HG02852 (cell line): Measurements from ENCODE around the gene PHYH.
A peak's percentile ranks its signal among the peaks of the same experiment; 100 is the strongest.
"Not testable (repeated sequence)": the region's sequence is repeated elsewhere in the genome, so short reads cannot be mapped to it uniquely, and the experiment has no call there.

Experiments
- ATAC-seq: cut with Tn5 transposase; IDR thresholded peaks from one replicate; pipeline ENCODE4 v1.9.1; 2021; ENCODE audit warnings: mild to moderate bottlenecking, moderate library complexity; ENCODE audit not compliant: unreplicated experiment

The PHYH gene

DNA sequence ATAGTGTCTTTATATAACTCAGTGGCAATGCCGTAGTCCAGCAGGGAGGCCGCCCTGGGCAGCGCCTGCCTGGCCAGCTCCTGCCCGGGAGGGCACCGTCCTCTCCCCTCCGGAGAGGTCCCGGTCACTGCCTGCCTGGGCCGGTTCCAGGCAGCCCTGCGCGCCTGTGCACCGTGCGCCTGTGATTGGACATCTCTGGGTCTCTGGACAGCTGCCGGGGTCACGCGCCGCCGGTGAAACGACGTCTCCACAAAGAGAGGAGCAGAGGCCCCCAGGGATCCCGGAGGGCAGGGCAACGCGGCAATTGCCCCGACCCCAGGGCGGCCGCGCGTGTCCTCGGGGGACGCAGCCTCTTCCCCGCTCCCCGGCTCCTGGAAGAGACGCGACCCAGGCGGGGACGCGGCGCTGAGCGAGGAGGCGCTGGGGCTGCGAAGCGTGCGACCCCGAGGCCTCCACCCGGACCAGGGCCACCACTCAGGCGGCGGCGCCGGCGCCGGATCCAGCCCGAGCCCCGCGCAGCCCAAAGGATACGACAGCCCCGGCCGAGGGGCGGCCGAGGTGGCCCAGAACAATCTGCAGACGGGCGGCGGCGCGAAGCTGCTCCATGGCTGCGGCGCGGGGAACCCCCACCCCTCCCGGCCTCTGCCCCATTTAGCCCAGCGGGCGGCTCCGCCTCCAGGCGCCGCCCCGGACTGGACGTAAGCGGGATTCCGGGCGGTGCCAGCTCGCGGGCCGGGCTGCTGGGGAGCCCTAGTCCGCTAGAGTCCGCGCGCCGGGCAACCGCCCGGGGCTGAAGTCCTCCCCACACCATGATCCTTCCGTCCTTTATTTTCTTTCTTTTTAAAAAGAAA is at the start of gene PHYH:
Gene PHYH (minus strand): TSS at position 628 of the 851 bp plus-strand sequence. CDS start 22 bp downstream, at position 606.
- ATAC-seq, result peak; percentile 67

DNA sequence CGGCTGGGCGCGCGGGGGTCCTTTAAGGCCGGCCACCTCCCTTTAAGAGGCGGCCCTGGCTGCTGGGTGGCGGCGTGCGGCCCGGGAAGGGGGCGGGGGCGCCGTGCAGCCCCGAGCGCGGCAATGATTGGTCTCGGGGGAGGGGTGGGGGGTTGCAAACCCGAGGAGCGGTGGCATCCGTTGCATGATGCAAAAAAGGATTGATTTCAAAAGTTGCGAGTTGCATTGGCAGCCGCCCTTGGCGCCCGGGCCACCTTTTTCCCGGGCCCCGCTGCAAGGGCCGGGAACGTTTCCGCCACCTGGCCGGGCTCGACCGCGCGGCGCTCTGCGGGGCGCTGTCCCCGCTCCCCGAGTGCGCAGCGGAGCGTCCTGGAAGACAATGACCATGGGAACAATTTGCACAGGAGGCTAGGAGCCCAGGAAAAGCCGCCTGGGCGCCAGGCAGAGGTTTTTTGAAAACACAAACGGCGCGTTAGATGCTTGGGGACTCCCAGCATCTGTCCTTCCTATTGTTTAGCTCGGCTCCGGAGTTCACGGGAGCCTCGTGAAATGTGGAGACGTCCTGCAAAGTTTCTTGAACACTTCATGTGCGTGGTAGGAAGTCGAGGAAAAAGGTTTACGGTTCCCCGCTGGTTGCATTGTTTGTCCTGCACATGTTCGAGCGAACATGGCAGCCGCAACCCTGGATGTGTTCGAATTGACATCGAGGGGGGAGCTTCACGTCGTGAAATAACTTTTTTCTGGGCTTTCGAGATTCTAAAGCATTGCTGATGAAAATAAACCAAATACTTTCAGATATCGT is 48.6 kb upstream of the PHYH start, which contains the start of gene SEPHS1:
Gene SEPHS1 (minus strand): TSS at position 78 of the 802 bp plus-strand sequence. CDS start 3,343 bp downstream, outside the sequence.
- peak; percentile 57 for ATAC-seq

DNA sequence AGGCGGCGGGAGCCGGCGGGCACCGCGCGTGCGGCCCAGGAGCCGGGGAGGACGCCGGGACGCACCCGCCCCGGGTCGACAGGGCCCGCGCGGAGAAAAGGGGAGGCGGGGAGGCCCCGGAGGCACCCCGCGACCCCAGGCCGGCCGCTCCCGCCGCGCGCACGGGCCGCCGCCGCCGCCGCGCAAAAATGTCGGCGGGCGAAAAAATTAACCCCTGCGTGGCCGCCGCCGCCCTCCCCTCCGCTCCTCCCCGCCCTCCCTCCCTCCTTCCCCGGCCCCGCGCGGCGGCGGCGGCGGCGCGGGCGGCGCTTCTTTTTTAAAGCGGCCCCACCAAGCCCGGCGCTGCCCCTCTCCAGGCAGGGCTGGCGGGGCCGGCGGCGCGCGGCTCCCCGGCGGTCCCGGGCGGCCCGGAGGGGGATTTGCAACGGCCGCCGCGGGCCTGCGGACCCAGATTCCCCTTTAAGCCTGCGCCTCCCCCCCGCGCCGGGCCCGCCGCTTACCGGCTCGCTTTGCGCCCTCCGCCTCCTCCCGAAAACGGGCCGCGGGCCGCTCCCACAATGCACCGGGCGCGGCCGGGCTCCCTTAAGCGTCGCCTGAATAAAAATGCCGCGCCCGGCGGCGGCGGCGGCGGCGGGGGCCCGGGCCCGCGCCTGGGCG is 47.8 kb upstream of the PHYH start:
- peak; percentile 49 for ATAC-seq

DNA sequence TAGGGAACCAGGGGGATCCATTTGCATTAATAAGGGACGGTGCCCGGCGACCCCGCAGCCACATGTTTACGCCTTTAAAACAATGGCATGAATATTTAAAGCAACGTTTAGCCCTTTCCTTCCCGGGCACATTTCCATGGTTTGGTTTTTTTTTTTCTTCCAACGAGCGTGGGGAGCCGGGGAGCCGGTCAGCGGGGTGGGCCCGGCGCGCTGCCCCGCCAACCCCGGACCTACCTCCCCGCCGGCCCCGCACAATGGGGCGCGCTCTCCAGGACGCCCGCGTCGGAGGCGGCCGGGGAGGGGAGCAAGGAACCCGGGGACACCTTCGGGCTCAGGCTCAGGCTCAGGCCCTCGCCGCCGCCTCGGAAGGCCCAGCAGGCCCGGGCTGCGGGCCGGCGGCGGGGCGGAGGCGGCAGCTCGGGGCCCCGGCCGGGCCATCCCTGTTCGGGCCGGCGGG is 47.2 kb upstream of the PHYH start:
- ATAC-seq, result peak; percentile 19

DNA sequence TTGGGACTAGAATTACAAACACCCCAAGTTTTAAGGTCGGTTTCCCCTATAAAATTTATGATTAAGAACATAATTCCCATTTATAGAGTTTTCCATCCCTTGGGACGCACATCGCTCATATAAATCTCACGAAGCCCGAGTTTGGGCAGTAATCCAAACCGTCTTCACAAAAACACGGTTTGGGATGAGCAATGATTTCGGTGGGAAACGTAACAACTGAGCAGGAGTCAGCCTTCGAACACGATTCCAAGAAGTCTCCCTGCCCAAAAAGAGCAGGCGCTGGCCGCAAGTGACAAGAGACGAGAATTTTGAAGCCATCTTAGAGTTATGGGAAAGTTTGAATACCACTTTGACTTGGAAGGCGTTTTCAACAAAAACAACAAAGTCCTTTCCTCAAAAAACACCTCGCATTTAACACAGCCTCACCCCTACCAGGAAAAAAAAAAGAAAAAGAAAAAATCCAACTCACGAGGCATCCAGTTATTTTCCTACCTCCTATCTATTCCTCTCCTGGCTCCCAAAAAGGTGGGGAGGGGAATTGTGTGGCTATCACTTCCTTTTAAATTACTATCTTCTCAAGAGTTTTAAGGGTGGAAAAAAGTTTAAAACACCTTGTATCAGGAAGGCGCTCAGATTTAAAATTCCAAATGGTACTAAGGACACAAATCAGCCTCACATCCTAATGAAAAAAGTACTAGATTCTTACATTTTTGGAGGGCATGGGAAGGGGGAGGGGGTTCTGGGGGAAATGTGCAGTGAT is 46.6 kb upstream of the PHYH start:
- no peak for ATAC-seq

DNA sequence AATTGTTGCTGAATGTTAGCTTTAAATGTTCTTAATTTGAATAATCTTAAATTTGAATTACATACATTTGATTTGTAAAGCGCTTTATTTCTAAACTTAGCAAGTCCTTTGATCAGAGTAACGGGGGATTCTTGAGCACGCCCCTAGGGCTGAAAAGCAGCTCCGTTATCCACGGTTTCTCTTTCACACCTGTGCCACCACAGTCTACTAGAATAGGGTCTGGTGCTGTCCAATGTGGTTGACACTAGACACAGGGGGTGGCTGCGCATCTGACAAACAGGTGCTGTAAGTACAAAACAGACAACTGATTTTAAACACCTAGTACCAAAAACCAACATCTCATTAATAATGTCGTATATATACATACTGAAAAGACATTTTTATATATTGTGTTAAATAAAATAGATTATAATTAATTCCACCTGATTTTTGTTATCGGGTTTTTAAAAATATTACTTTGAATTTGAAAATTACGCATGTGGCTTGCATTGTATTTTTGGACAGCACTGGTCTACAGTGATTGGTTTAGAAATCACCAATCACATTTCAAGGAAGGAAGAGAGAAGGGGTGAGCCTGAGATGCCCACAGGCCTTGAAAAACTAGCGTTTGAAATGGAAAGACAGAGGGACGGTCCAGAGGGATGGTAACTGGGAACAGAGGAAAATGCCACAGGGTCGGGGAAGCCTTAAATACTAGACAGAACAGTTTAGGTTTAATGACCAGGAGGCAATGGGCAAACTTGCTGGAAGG is 40.9 kb upstream of the PHYH start:
- ATAC-seq, result peak; percentile 93

DNA sequence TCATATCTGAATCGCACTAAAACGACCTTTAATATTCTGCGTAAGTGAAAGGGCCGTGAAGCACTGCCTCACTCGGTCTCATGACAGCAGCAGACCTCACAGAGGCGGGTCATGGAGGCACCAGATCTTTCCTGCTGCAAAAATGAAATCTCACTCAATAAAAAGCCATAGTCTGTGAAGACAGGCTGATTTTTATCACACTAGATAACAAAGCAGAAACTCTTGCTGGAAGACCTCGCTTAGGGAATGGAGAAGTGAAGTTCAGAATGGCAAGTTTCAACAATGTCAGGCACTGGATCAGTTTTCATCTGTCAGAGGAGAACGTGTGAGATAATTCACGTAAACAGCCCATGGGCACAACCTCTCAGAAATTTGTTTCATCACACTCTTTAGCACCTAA is 40.2 kb upstream of the PHYH start:
- ATAC-seq, result peak; percentile 4

DNA sequence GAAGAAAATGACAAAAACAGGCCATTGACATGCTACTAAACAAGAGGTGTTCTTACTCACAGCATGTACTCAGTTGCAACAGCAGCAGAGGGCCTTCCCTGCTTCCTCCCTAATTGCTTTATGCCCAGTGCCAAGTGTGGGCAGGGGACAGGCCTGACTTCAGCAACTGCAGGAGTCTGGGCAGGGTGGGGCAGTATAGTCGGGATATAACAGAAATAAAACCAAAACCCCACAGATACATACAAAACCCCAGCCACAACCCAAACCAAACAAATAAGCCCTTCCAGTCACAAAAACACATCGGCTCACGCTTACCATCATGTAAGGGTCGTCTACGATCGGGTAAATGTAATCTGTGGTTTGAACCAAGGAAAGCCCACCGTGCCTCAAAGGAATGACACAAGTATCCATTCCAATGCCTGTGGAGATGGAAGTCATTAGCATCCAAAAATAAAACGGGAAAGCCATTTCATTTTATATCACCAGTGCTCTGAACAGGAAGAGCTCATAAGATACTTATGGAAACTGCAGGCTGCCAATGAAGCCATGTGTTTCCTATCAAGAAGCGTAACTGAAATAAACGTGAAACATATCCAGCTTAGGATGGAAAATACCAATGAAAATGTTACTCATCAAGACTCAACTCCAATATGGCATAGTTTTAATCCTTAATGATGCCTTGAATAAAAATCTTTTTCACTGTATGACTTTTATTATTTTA is 38.7 kb upstream of the PHYH start:
- no peak for ATAC-seq

DNA sequence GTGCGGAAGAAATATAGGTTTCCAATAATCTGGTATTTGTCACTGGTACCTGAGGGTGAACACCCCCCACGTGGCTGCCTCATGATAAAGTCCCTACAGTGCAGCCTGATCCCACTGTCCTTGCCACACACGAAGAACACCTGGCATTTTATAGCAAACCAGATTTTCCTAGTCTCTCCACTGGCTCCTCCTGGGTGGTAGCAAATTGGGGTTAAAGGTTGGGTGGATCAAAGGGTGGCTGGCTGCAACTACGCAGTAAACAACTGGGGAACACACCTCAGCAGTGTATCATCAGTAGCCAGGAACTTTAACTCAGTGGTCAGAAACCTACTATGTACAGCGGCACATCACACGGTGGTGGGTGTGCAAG is 37.9 kb upstream of the PHYH start:
- no peak for ATAC-seq

DNA sequence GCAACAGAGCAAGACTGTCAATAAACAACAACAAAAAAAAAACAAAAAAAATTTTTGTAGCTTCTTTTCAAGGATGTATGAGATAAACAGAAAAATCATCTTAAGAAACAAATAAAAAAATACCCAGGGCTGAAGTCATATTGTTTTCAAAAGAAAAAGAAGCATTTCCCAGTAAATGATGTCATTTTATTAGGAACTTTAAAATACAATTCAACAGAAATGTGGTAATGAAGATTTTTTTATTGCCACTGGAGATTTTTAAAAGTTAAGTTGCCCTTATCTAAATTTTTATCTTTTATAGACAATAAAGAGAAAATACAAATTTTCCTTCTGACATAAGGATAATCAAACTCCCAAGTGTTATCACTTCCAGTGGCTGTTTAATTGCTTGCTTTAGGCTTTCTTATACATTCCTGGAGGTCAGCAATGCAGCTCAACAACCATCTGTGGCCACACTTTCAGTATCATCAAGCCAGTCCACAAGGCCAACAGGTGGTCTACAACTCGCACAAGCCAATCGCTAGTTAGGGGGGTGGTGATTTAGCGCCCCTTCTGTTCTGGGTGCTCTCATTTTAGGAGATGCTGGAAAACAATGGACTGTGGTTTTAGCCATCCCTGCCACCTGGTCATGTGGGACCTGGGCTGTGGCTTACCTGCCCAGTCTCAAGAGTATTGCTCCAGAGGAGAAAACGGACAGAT is 37.4 kb upstream of the PHYH start:
- no peak for ATAC-seq

DNA sequence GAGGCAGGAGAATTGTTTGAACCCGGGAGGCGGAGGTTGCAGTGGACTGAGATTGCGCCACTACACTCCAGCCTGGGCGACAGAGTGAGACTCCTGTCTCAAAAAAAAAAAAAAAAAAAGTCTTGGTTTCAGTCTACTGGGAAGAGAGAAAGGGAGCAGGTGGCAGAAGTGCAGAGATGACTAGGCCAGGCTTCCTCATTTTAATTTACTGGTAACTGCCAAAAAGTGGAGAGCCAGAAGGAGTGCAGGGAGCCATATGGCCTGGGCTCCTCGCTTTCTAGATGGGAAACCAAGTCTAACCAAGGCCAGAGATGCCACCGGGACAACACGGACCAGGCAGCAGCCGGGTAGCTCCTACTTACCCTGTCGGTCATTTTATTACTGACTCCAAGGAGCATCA is 36.0 kb upstream of the PHYH start:
- ATAC-seq, result no peak

DNA sequence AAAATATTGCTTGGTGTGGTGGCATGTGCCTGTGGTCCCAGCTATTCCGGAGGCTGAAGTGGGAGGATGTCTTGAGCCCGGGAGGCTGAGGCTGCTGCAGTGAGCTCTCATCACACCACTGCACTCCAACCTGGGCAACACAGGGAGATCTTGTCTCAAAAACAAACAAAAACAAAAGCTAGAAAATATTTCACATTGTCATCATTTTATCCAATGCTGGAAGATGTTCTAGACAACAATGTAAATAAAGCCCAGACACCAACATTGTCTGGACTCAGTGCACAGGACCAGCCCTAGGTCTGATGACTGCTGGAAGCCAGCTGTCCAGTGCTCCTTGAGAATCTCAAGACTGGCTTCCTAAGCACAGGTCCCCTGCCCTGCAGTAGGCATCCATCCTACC is 34.7 kb upstream of the PHYH start:
- ATAC-seq, result no peak

DNA sequence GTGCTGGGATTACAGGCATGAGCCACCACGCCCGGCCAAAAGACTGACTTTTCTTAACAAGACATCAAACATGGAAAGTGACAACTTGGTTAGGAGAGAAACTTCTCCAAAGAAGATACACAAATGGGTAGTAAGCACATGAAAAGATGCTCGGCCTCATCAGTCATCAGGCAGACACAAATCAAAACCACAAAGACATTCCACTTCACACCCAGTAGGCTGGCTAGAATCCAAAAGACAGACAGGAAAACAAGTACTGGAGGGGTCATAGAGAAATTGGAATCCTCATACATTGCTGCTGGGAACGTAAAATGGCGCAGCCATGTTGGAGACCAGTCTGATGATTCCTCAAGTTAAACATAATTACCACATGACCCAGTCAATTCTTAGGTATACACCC is 31.8 kb upstream of the PHYH start:
- no peak for ATAC-seq

DNA sequence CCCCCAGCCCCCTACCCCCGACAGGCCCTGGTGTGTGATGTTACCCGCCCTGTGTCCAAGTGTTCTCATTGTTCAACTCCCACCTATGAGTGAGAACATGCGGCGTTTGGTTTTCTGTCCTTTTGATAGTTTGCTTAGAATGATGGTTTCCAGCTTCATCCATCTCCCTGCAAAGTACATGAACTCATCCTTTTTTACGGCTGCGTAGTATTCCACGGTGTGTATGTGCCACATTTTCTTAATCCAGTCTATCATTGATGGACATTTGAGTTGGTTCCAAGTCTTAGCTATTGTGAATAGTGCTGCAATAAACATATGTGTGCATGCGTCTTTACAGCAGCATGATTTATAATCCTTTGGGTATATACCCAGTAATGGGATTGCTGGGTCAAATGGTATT is 31.1 kb upstream of the PHYH start:
- not testable (repeated sequence) for ATAC-seq

DNA sequence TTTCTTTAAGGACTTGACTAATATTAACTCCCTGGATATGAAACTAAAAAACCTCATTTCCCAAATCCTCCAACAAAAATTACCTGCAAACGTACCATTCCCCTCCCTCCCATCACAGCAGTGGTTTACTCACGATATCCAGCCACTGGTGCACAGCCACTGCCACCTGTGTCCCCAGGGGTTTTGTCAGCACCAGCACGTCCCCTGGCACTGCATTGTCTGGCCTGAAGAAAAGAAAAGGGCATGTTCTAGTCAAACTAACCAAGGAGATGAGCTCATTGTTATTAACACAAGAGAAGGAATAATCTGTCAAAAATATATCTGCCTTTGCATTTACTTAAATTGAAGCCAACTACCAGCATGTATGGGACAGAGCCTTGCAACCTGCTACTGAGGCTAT is 29.7 kb upstream of the PHYH start:
- ATAC-seq, result no peak

DNA sequence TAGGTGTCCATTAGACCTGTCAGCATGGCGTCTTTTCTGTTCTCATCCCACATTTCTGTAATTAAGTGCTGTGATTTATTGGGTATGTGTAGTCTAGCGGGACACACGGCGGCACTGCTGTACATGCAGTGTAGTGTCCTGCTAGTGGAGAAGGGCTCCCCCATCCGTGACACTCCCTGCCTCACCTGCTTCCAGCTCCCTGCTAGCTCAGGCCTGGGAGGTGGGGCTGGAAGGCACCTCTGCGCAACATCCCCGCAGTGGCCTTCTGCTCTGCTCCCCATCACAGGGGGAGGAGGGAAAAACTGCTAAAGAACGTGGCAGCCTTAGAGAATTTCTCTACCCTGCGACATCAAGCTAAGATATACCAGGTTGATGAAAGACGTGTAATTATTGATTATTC is 28.7 kb upstream of the PHYH start:
- no peak for ATAC-seq

DNA sequence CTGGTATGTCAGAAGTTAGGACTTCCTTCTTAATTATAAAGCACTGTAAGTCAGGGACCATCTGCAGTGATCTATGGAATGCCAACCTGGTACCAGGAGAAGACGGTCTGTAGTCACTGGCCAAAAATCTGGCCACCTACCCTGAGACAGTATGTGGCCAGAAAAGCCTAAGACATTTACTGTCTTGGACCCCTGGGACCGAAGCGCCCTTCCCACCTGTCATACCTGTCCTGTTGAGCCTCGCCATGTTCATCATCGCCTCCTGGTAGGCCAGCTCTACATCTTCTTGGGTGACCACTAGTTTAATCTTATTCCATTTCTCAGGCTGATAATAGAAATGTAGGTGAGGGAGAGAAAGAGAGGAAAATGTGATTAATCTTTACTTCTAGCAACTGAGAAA is 28.3 kb upstream of the PHYH start:
- ATAC-seq, result no peak

DNA sequence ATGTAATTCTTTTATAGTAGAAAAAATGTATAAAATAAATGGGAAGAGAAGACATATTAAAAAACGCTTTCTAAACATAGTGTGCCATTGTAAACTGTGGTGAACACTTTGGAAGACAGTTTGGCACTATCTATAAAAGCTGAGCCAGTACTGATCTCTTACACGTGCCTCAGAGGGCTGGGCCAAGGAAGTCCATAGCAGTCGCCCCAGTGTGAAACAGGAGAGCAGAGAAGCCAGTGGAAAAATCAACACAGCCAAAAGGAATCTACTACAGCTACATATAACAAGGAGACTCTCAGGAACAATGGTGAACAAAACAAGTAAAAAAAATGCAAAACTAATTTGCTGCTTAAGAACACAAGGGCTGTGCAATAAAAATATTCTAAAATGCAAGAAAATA is 27.7 kb upstream of the PHYH start:
- no peak for ATAC-seq
